ENCODE data around the gene POU2F2.
"Not testable (repeated sequence)": the region's sequence is repeated elsewhere in the genome, so short reads cannot be mapped to it uniquely, and the experiment has no call there.

The POU2F2 gene

DNA sequence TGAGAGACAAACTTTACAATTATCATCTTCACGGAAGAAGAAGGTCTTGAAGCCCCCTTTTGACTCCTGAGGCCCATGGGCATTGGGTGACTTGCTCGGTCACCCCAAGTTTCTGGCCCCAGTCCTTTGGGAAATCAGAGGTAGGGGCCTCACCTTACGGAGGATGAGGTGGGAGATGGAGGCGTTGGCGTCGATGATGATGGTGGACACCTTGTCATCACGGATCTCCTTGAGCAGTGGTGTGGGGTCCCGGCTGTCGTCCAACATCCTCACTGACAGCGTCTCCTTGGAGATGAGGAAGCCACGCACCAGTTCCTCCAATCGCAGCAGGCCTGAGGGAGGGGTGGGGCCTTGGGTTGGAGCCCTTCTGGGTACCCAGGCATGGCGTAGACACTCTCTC is 73.0 kb downstream of the POU2F2 start:
- DNase-seq (ENCODE audit: low spot score), result no peak

DNA sequence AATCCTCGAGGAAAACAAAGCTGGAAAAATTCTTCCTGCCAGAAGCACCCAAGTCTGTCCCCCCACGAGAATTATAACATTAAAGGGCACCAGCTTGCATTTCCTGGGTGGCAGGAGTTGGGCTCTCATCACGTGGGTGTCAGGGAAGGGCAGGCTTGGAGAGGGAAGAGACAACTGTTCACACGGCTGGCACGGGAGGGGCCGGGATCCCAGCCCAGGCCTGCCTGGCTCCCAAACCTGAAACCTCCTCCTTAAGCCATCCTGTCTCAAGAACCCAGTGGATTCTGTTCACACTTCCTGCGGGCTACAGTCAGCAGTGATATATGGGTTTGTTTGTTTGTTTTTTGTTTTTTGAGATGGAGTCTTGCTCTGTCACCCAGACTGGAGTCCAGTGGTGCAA is 74.4 kb downstream of the POU2F2 start:
- DNase-seq (ENCODE audit: low spot score), result no peak

DNA sequence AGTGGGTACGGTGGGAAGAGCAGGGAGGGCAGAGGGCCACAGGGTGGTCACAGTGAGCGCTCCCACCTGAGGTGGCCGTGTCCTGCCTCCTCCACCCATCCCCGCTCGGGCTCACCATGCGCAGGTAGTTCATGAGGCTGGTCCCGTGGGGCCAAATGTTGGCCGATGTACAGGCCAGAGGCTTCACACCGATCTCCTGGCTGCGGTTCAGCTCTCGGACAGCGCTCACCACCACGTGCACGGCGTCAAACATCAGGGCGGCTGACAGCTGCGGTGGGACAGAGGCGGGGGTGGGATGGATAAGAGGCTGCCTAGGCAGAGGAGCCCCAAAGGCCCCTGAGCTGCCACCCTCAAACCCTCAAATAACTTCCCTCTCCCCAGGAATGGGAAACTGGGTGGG is 78.0 kb downstream of the POU2F2 start:
- no peak for DNase-seq (ENCODE audit: low spot score)

DNA sequence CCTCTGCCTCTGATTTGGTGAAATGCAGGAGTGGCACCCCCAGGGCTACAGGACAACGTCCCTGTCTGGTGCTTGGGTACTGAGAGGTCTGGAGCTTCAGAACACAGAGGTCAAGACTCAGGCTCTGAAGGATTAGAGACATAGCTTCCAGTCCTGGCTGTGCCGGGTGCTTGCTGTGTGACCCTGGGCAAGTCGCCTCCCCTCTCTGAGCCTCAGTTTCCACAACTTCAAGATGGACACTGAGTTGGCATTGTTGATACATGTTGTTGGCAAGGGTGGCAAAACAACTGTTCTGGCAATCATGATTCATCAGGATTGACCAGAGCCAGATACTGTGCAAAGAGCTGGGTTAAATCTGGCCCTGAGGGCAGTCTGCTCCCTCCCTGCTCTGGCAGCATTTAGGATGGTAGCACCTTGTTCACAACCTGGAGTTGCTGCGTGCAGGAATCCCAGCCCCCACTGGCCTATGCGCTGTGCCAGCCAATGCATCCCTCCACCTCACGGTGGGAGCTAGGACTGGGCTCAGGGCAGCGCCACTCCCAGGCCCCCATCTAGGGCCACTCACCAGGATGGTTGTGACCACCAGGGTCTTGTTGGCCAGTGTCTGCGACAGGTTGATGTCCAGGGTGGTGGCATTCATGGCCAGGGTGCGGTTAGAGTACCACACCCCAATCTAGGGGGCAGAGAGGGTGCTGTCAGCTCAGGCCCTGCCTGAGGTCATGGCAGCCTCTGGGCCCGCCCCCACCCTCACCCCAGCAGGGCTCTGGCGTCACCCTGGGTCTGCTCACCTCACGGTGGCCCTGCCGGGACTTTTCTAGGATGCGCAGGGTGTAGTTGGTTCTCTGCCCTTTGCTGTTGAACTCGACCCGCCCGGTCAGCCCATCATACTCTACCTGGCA is 79.0 kb downstream of the POU2F2 start:
- DNase-seq (ENCODE audit: low spot score), result no peak

DNA sequence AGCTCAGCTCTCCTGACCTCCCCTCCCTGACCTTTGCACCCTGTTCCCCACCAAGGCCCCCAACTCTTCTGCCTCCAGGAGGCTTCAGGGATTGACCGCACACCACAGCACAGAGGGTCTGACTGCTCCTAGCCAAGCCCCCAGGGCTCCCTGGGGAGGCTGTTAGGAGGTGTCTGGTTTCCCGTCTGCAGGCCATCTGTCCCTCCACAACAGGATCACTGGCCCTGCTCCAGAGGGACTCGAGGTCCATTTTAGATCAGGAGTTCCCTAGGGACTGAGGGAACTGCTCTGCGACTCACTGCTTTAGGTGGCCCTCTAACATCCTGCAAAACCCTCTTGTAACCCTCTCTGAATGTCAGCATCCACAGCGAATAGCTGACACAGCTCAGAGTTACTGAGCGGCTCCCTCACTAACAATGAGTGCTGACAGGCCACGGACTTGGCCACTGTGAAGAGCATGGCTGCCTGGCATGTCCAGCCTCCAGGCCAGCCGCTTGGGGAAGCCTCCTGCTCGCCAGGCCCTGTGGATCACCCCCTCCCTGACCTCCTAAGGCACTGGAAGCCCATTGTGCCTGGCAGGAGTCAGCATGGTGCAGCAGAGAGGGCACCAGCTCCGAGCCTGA is 79.9 kb downstream of the POU2F2 start:
- DNase-seq (ENCODE audit: low spot score), result no peak

DNA sequence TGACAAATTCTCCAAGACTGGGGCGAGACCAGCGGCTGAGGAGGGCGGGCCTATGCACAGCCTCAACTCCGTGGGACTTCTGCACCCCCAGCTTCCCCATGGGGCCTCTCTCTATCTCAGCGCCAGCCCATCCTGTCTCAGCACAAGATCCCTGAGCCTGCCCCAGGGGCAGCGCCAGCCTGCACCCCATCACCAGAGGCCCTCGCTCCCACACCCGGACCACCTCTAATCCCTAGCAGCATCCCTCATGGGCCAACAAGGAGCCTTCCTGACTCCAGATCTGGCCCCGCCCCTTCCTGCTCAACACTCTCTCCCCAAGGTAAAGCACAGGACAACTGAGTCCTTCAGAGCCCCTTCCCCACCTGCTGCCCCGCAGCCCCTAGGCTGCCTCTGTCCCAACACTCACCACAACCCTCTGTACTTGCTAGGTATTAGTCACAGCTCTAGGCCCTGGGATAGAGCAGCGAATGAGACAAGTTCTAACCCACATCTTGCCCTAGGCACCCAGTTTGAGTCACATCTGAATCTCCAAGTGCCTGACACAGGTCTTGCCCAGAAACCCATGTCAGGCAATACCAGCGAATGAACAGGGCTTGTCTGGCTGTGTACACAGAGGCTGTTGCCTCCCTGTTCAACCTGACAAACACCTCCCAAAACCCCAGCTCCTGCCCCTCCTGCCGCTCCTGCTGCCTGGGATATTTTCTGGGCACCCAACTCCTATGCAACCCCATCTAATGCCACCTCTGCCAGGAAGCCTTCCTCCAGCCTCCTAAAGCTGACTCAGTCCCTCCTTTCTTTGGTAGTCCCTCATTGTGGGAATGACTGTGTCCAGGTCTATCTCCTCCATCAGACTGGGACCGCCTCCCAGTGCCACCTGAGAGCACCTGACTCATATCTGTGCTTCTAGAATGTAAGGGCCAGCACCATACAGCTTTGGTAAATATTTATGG is 80.8 kb downstream of the POU2F2 start:
- no peak for DNase-seq (ENCODE audit: low spot score)

DNA sequence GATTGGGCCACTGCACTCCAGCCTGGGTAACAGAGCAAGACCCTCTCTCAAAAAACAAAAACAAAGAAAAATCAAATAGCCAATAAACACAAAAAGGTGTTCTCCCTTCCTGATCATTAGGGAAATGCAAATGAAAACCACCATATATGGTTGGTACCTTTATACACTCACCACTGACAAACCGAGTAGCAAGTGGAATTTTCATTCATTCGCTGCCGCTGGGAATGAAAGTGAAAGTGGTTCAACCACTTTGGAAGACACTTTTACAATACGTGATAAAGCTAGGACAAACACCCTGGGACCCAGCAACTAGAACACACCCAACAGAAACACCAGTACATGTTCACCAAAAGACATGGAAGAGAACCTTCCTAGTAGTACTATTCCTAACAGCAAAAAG is 83.3 kb downstream of the POU2F2 start:
- DNase-seq (ENCODE audit: low spot score), result no peak

DNA sequence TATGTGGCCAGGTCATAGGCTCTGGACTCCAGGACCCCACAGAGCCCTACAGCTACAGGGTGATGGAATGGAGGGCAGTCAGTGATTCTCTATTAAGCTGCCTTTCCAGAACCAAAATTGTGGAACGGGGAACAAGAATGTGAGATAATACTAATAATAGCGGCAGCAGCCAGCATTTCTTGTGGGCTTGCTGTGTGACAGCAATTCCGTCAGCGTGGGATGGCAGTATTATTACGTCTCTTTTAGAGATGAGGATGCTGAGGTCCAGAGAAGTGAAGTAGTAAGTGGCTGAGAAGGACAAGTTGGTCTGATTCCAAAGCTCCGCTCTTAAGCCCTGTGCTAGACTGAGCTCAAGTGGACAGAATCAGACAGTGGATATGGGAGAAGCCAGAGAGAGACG is 86.7 kb downstream of the POU2F2 start:
- no peak for DNase-seq (ENCODE audit: low spot score)

DNA sequence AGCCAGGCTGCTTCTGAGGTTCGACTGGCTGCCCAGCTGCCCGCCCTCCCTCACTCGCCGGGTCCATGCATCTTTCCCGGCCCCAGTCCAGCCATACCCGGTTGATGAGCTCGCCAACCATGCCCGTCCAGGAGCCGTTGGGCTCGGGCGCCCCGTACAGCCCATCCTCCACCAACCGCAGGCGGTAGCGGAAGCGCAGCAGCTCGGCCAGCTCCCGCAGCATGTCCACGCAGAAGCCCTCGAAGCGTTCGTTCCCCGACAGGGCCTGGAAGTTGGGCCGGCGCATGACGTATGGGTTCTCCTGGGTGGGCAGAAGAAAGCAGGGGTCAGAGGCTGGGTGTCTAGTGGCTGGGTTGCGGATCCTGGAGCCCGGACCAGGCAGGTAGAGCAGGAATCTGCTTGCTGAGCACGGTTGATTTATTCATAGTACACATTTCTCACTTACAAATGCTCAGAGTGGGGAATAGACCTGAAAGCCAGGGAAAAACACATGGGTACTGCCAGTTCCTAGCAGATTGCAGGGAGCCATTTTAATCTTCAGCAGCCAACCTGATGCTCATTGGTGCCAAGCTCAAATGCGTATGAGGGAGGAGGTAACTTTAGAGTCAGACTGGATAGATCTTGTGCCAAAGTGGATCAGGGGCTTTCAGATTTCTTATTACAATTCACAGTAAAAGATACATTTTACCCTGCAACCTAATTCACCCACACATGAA is 89.6 kb downstream of the POU2F2 start:
- no peak for DNase-seq (ENCODE audit: low spot score)

DNA sequence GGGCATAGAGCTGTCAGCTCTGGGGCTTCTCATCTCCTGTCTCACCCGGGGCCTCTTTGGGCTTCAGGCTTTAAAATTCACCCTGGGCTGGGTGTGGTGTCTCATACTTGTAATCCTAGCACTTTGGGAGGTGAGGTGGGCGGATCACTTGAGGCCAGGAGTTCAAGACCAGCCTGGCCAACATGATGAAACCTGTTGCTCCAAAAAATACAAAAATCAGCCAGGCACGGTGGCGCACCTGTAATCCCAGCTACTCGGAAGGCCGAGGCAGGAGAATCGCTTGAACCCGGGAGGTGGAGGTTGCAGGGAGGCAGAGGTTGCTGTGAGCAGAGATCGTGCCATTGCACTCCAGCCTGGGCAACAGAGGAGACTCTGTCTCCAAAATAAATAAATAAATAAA is 91.8 kb downstream of the POU2F2 start:
- DNase-seq (ENCODE audit: low spot score), result not testable (repeated sequence)

DNA sequence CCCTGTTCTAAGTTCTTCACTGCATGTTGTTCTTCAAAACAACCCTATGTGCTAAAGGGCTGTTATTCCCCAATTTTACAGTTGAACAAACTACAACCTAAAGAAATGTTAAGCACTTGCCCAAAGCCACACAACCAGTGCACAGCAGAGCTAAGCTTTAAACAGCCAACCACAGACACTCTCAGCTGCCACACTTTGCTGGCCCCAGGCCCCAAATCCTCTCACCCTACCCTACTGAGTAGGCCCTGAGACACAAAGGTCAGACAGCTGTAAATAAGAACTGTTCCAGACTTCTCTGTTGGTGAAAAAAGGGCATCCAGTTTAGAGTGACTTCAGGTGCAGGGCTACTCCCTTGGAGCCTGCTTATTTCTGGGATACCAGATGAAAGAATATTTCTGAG is 92.2 kb downstream of the POU2F2 start:
- DNase-seq (ENCODE audit: low spot score), result no peak

DNA sequence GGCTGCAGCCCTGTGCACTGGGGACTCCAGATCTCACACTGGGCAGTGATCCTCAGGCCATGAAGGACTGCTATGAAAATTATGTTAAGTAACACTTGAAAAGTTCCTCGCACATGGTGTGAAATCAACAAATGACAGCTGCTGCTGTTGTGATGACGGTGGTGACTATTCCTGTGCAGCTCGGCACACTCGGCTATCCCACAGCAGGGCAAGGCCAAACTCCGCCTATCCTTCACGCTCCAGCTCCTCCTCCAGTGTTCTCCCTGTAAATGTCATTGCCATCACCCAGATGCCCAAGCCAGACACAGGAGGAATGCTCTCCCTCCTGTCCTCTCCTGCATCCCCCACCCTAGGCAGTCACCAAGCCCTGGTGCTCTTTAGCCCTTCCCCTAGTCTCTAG is 93.6 kb downstream of the POU2F2 start:
- no peak for DNase-seq (ENCODE audit: low spot score)

DNA sequence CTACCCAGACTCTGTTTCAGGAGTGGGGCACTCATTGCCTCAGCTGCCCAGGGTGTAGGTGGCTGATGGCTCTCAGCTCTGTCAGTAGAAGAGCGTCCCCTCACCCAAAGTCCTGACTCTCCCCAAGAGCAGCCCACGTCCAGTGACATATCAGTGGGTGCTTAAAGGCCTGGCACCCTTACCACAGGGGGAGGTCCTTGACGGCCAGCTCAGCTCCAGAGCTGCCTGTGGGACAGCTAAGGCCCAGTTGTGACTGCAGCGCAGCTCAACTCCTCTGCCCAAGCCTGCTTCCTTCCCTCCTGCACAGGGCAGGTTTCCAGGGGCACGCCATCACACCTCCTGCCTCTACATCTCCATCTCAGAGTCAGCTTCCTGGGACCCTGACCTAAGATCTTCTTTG is 94.6 kb downstream of the POU2F2 start:
- no peak for DNase-seq (ENCODE audit: low spot score)

All from GM03348 (cell line).